NCI-H510A treated with DMSO at 0.1 percent for 48 hours (cell line): Measurements from ENCODE around the gene HMX1.

ENCODE experiments used
- DNase-seq: peaks from one replicate; lab custom pipeline; 2025; lab: John Stamatoyannopoulos, UW

HMX1 gene

DNA sequence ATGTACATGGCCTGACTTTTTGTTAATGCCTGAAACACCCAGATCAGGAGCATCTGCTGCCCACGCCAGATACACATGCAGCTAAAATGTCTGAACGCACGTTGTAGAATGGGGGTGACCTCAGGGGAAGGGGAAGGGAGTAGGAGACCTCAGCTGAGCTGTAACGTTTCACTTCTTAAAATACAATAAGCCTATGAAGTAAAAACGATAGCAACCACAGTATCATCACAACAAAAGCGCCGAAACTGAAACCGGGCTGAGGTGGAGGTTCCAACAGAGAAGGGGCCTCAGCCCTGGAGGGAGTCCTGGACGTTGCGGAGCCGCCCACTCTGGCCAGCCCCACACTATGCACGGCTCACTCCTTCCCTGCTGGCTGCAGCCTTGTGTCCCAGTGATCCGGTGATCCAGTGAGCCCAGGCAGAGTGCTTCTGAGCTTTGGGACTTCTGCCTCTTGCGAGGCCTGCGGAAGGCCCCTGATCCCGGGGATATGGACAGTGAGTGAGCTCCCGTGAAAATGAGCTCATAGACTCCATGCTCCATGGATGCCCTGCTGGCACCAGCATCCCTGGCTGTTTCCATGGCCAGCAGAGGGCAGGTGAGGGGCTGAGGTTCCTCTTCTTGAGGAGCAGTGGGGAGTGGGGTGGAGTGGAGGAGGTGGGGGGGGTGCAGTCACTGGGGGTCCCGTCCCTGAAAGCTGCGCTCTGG is 52.0 kb downstream of the HMX1 start:
- DNase-seq: no peak

DNA sequence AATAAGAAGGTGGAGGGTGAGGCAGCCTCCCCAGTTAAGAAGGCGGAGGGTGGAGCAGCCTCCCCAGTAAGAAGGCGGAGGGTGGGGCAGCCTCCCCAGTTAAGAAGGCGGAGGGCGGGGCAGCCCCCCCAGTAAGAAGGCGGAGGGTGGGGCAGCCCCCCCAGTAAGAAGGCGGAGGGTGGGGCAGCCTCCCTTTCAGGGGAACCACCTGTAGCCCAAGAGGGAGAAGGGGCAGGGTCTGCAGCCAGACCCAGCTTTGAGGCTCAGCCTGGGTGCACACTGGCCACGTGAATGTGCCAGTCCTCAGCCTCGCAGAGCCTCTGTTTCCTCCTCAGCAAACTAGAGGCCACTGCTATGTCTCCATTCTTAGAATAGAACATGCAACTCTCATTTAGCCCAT is 52.6 kb downstream of the HMX1 start:
- DNase-seq: no peak

DNA sequence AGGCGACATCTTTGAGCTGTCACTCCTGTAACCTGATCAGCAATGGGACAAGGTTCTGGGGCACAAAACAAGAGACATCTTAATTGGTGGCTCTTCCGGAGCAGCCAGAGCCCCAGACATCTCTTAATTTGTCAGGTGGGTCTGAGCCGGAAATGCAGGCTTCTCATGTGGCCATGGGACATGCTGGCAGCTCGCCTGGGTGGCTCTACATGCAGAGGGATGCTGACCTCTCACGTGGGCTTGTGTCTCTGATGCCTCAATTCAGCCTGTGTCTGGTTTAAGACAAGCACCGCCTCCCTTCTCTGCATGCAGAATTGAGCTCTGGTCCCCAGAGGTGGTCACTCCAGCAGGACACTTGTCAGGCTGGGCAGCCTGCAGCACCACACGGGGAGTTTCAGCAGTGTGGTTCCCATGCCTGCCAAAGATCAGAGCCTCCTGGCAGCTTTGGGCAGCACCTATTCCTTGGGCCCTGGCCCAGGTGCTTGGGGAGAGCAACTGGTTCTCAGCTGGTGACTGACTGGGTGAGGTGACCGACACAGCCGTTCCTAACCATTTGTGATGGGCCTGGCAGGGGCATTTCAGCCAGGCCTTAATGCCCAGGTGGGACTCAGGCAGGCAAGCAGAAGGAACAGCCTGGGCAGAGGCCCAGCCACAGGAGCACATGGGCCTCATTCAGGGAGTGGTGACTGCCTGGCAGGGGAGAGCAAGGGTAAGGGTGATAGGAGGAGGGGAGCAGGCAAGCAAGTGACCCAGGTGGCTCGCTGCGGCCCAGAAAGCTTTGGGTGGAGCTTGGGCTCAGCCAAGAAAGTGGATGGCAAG is 53.4 kb downstream of the HMX1 start:
- DNase-seq: no peak

DNA sequence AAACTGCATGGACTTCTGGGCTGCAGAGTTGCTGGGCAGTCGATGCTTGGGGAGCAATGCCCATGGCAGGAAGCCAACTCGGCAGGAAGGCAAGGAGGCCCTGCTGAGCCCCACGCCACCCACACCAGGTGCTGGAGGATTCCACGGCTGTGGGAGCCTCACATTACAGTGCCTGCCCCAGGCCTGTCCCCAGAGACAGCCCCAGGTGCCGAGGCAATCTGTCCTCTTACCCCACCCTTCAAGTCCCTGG is 53.9 kb downstream of the HMX1 start:
- no peak for DNase-seq

DNA sequence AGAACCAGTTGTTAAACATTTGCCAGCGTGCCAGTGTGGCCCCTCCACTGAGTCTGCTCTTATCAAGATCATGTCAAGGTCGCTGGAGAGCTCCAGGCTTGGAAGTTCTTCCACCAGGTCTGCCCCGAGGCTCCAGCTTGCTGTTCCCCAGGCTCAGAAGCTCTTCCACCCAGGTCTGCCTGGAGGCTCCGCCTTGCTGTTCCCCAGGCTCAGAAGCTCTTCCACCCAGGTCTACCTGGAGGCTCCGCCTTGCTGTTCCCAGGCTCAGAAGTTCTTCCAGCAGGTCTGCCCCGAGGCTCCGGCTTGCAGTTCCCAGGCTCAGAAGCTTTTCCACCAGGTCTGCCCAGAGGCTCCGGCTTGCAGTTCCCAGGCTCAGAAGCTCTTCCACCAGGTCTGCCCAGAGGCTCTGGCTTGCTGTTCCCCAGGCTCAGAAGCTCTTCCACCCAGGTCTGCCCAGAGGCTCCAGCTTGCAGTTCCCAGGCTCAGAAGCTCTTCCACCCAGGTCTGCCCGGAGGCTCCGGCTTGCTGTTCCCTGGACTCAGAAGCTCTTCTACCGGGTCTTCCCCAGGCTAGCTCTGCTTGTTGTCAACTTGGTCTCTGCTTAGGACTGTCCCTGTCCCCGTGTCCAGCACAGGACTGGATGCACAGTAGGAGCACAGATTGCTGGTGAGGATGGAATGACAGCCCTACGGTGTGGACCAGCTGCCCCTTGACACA is 54.4 kb downstream of the HMX1 start:
- no peak for DNase-seq
